Measurements from ENCODE around the gene ESPN.
"Not testable (repeated sequence)": the region's sequence is repeated elsewhere in the genome, so short reads cannot be mapped to it uniquely, and the experiment has no call there.

The ESPN gene

DNA sequence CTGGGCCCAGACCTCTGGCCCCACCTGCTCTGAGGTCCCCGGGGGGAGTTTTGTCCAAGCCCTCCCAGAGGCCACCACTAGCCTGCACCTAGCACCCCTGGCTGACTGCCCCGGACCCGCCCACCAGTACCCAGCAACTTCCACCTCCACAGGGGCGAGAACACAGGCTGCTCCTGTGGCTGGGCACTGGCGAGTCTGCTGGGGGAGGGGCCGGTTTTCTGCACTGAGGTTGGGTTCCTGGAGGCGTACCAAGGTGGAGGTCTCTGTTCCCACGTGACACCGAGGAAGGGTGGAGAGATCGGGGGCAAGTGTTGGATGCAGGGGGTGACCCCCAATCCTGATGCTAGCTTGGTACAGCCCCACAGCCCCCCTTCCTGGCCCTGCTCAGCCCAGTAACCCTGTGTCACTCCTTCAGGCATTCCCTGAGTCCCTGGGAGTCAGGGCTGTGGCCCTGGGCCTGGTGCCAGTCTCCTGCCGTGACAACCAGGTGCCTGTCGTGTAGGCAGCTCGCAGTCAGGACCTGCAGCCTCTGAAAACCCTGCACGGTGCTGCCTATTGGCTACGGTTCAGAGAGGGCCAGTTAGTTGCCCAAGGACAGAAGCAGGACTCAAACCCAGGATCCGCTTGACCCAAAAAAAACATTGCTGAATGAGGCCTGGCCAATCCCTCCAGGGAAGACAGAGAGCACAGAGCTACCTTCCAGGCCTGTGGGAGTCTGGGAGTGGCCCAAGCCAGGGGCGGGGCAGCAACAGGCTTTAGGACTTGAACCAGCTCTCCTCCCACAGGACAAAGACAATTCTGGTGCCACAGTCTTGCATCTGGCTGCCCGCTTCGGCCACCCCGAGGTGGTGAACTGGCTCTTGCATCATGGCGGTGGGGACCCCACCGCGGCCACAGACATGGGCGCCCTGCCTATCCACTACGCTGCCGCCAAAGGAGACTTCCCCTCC lies 3.1 kb downstream of the ESPN start:
- no peak for DNase-seq (ENCODE audit: low read depth)

DNA sequence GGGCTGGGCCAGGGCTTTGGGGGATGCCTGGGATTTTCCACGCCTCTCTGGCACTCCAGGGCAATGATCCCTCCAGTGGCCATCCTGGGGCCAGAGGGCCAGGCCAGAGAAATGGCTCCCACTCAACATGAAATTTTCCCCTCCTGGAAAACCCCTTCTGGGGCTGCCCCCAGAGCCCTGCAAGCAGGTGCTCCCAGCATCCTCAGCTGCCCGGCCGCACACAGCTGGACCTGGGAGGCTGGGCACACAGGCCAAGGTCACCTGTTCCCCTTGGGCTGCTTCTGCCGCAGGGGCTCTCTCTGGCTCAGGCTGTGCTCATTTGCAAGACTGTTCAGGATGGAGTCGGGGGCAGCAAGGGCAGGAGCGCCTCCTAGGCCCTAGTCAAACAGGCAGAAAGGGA lies 3.9 kb downstream of the ESPN start:
- DNase-seq (ENCODE audit: low read depth), result not testable (repeated sequence)

DNA sequence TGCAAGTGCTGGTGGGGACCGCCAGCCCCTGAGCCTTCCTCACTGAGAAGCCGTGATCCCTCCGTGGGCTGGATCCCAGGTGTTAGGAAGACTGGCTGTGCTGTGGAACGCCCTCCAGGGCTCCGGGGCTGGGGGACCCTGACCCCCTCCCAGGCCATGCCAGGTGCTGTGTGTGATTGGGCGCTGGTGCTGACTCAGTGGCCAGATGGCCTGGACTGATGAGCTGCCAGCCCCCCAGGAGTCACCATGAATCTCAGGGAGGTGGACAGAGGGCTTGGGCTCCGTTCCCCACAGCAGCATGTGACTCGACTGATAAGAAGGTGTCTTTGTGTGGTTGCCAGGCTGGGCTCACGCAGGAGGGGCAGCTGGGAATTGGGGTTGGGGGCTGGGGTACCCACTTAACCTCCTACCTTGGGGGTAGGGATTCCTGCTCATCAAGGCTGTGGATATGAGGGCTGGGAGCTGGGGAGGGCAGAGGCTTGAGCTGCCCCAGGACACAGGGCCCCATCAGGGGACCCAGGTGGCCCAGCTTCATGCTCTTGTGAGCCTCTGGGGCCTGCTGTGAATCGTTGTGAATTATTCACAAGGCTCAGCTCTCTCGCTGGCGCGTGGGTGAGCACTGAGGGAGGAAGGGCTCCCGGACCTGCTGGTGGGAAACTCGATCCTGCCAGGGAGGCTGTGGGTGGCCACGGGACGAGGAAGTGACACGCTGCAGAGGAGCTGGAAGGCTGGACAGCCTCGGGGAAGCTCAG lies 5.3 kb downstream of the ESPN start:
- not testable (repeated sequence) for DNase-seq (ENCODE audit: low read depth)

DNA sequence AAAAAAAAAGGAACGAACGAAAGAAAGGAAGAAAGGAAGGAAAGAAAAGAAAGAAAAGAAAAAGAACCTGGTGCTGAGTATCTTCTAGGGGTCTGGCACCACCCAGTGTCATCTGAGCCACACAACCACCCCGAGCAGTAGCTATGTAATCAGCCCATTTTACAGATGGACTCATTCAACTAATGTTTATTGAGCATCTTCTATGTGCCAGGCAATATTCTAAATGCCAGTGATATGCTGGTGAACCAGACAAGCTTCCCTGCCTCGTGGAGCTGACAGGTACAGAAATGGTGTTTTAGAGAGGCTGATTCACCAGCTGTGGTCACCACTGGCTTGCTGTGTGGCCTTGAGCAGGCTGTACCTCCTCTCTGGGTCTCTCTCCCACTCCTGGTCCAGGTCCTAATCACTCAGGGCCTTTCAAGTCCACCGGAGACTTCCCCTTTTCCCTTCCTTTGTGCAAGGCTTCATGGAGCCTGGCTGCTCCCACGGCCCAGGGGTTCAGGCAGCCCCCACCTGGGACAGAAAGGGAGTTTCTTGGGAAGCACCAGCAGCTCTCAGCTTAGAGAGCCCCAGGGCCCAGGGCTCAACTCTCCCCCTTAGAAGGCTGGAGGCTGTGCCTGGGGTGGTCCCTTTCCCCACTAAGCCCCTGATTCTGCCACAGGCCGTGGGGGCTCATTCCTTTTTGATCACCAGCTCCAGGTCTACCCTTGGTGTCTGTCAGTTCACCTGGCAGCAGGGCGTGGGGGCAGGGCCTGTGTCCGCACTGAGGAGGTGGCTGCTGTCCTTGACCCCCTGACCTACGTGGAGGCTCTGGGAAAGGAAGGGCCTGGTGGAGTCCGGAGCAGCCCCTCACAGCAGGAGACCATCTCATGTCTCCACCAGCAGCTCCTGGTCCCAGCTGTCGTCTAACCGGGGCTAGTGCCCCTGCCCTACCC lies 7.3 kb downstream of the ESPN start:
- not testable (repeated sequence) for DNase-seq (ENCODE audit: low read depth)

DNA sequence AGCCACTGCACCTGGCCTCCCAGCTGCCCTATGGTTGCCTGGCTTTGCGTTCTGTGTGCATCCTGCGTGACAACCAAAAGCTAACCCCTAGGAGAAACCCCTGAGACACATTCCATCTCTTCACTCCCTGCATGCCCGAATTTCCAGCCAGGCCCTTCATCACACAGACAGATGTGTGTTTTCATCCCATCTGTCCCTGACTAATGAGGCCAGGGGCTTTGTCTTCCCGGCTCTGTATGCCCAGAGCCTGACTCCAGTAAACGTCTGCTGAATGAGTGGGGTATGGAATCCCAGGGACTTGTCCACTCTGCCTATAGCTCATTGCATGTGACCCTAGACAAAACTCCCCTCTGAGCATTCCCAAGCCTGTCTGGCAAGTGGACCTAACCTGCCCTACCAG lies 9.6 kb downstream of the ESPN start:
- no peak for DNase-seq (ENCODE audit: low read depth)

DNA sequence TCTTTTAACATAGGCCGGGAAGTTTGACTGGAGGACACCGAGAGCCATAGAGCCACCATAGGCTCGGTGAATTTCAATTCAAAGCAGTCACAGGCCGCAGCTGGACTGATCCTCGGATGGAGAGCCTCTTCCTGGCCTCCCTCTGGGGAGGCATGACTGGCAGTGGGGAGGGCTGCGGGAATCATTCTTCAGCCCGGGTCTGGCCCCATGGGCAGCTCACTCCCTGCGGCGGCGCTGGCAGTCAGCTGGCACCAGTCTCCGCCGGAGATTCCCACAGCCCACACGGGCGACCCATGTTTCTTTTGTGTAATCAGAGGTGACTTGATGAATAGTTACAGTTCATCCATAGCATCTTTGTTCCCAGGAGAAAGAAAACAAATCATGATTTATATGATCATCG lies 10.6 kb downstream of the ESPN start:
- DNase-seq (ENCODE audit: low read depth), result no peak

DNA sequence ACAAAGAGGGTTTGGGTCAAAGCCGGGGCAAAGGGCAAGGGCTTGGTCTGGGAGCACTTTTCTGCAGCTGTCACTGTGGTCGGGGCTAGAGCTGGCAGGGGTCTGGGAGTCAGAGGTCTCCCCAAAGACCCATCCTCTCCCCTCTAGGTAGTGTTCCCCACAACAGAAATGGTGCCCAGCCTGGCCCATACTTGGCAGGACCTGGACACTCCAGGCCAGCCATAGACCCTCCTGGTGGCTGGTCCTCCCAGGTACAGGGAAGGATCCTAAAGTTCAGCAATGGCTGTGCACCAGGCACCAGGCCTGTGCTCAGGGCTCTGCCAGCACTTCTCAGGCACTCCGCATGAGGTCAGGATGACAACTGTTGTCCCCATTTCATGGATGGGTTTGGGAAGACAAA lies 11.0 kb downstream of the ESPN start:
- DNase-seq (ENCODE audit: low read depth), result no peak

DNA sequence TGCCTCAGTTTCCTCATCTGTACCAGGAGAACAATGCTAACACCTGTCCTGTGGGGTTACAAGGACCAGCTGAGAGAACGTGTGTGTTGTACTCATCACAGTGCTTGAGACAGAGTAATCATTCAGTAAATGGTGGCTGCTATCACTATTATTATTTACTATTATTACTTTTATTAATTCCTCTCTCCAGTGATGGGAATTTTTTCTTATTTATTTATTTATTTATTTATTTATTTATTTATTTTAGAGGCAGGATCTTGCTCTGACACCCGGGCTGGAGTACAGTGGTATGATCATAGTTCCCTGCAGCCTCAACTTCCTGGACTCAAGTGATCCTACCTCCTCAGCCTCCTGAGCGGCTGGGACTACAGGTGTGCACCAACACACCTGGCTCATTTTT lies 11.7 kb downstream of the ESPN start:
- not testable (repeated sequence) for DNase-seq (ENCODE audit: low read depth)

DNA sequence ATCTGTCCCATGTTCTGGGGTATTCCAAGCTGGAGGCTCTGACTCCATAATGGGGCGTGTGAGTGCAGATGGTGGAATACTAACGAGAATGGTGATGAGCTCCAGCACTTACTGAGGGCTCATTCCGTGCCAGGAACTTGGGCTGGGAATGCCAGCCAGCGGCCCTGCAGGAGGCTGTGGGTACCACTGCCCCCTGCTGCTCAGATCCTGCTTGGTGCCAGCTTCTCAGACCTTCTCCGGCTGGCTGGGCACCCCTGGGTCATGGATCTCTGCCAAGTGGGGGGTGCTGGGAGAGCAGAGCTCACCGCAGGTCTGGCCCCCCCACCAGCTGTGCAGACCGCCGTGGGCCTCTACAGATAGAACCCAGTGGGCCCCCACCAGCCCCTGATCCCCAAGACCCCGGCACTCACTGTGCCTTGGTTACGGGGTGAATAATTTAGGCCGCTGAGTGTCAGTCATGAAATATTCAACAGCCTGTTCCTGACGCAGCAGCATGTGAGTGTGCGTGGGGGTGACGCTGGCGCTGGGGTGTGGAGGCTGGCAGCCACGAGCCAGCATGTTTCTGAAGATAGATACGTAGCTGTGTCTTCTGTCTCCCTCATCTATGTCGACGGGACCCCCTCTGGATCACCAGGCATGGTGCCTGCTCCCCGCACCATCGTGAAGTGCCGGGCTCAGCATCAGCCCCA lies 12.6 kb downstream of the ESPN start:
- not testable (repeated sequence) for DNase-seq (ENCODE audit: low read depth)

DNA sequence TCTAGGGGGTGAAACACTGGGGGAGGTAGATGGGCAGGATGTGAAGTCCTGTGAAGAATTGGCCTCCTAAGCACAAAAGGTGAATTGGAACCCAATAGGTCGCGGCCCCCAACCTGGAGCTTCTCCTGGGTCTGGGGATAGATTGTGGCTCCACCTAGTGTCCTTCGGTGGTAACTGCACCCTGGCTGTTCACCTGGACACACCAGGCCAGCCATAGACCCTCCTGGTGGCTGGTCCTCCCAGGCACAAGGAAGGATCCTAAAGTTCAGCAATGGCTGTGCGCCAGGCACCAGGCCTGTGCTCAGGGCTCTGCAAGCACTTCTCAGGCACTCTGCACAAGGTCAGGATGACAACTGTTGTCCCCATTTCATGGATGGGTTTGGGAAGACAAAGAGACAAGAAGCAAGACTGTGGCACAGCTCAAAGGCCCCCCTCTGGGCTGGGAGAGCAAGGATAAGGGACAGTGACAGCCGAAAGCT lies 13.5 kb downstream of the ESPN start:
- DNase-seq (ENCODE audit: low read depth), result no peak

DNA sequence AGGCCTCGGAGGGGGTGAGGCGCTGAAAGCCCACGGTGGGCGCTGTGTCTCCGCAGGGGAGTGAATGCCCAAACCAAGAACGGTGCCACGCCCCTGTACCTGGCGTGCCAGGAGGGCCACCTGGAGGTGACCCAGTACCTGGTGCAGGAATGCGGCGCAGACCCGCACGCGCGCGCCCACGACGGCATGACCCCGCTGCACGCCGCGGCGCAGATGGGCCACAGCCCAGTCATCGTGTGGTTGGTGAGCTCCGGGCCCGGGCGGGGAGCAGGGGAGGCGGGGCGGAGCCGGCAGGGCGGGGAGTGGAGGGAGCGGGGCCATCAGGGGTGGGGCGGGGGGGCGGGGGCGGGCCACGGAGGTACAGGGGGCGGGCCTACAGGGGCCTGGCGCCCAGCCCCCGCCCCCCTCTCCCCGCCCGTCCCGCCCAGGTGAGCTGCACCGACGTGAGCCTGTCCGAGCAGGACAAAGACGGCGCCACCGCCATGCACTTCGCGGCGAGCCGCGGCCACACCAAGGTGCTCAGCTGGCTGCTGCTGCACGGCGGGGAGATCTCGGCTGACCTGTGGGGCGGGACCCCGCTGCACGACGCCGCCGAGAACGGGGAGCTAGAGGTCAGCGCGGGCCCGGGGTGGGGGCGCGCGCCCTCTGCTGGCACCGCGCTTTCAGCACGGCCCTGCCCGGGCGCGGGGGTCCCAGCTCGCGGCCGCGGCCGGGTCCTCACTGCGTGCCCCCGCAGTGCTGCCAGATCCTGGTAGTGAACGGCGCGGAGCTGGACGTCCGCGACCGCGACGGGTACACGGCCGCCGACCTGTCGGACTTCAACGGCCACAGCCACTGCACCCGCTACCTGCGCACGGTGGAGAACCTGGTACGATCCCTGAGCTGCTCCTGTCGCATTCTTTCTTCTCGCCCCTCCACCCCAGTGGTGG lies 15.9 kb downstream of the ESPN start:
- no peak for DNase-seq (ENCODE audit: low read depth)

DNA sequence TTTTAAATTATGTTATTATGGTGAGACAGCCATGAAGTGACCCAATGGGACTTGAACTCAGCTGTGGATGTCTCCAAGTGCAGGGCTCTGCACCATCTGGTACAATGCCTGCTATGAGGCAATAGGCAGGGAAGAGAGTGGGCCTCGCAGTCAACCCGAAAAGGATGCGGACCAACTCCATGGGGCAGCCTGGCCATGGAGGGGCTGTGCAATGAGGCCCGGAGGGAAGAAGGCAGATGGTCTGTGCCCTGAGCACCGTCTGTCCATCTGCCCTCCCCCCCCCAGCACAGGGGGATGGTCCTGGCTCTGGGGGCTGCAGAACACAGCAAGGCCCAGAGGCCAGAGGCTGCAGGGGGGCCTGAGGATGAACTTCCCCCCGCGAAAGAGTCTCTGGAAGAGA lies 17.0 kb downstream of the ESPN start:
- DNase-seq (ENCODE audit: low read depth), result no peak

DNA sequence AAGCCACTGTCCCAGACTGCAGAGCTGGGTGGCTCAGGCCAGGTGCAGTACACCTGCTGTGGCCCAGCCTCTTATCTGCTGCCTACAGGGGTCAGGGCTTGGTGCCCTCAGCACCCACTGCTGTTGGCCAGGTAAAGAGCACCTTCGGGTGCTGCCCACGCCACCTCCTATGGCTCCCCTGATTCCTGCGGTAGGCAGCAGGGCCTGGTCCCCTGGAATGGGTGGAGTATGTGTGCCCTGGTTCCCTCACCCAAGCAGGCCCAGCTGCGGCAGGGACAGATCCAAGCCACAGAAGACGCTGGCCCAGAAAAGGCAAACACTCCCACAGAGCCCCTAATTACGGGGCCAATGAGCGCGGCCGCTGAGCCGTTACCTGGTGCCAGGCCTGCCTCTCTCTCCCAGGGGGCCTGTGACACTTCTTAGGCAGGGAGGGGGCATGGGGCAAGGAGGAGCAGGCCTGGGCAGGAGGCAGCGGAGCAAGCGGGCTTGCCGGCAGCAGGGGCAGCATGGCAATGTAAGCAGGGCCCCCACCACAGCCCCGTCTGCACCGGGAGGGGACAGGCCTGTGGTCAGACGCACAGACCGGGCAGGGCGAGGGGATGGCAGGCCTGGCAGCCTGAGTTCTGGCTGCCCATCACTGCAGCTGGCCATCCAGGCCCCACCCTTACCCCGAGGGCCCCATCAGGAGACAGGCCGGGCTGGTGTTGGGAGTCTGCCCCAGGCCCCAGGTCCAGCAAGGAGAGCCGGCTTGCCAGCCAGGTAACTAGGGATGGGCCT lies 19.0 kb downstream of the ESPN start:
- DNase-seq (ENCODE audit: low read depth), result no peak

DNA sequence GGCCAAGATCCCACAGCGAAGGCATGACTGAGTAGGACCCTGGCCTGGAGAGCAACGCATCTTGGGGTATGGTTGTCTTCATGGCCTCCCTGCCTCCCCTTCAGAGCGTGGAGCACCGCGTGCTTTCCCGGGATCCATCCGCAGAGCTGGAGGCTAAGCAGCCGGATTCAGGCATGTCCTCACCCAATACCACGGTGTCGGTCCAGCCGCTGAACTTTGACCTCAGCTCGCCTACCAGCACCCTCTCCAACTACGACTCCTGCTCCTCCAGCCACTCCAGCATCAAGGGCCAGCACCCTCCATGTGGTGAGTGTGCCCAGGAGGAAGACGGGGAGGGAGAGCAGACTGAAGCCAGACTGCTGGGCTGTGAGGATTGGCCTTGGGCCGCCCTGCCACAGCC lies 19.8 kb downstream of the ESPN start:
- DNase-seq (ENCODE audit: low read depth), result no peak

DNA sequence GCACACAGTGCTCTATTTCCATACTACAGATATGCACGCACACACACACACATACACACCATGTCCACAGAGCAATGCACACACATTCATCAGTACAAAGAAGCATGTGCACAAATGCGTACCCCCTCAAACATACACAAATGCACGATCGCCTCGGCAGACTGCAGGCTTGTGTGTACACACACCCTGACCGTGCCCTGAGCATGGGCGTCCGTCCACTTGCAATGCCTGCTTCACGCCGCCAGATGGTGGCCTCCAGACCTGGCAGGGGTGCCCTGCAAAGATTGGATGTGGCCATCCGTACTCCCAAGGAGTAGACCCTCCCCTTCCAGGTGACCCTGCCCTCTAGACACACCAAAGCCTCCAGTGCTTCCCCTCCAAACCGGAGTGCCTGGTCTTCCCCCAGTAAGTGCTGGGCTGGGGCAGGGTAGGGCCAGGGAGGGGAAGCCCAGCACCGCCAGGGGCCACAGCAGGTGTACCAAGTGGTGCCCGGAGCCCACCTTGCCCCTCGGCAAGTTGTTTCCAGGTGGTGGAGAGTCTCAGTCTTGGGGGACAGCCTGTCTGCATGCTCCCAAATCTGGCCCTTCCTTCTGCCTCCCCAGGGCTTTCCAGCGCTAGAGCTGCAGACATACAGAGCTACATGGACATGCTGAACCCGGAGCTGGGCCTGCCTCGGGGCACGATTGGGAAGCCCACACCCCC lies 20.6 kb downstream of the ESPN start:
- DNase-seq (ENCODE audit: low read depth), result no peak

DNA sequence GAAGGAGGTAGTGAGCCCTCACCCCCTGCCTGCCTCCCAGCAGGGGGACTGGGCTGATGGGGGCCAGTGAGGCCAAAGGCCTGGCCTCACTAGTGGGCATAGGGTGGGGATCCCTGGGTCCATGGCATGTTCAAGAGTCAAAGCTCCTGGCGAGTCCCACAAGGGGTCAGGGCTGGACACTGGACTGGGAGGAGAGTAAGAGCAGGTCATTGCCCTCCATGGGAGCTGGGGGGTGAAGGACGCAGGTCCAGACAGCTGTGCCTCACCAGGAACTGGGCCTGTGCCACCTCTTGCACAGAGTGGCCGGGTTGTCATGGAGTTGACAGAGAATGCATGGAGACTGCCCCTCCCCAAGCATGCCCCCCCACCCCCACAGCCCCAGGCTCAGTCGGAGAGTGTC lies 21.4 kb downstream of the ESPN start:
- not testable (repeated sequence) for DNase-seq (ENCODE audit: low read depth)

DNA sequence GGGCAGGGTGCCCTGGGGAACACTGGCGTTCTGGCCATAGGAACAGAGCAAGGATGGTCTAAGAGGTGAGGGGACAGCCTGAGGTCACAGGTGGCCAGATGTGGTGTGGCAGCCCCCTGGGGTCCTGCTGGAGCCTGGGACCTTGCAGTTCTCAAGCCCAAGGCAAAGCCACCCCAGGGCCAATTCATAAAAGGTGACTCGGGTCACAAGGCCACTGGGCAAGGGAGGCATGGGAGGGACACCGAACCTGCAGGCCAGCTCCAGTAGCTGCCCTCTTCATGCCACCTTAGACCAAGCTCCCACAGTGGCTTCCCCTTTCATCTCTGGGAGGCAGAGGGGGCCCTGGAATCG lies 22.1 kb downstream of the ESPN start:
- no peak for DNase-seq (ENCODE audit: low read depth)

DNA sequence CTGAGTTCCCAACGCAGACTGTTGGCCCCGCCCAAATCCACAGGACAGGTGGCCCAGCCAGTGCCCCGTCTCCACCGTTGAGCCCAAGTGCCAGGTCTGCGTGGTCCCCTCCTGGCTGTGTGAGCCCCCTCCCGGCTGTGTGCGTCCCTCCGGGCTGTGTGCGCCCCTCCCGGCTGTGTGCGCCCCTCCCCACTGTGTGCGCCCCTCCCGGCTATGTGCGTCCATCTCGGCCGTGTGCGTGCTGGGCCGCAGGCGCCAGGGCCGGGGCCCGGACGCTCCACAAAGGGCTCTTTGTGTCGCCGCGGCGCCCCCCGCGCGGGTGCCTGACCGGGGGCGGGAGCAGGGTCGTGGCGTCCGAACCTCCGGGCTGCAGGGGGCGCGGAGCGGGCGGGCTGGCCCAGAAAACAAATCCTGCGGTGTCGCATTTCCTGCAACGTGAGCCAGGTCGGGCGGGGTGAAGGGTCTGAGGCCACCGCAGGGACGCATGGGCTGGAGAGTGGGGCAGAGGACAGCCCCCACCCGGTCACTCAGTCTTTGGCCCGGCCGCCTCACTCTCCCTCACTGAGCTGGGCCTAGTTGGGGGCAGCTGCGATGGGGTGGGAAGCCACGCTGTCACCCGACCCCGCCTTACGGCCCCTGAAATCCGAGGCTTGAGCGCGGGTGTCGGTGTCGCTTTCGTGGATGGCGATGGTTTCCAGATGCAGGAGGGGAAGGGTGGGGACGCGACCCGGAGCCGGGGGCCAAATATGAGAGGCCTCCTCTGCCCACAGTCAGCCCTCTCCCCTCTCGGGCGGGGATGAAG lies 22.6 kb downstream of the ESPN start:
- no peak for DNase-seq (ENCODE audit: low read depth)

Measured in GM04503 (cell line).